Adrenal gland (tissue), 5 donors: ENCODE results near the gene PRKCH.

Experiments
- POLR2A ChIP-seq, 2 donors: fragments of 450-650 bp; IDR thresholded peaks; one replicate each; pipeline ENCODE4 v1.6.1; 2017; ENCODE audit warnings: antibody characterized with exemption in 2 of 2, mild to moderate bottlenecking in 2 of 2, moderate library complexity in 1 of 2
- TF ChIP-seq, protein P1 (sequence below), 6 experiments: fragments of 450-650 bp in 4 of 6; fragments of 200-600 bp in 2 of 6; sonication (generic) in 1 of 6; IDR thresholded peaks; 1 replicate in 5 of 6; 2 replicates in 1 of 6; pipeline versions ENCODE4 v1.5.1 to v1.8.0; 2016 to 2021; ENCODE audit warnings: antibody characterized with exemption in 6 of 6, mild to moderate bottlenecking in 2 of 6, moderate library complexity in 1 of 6
- donor health status: DM: no; HTN: no; CAD: no.

DNA sequence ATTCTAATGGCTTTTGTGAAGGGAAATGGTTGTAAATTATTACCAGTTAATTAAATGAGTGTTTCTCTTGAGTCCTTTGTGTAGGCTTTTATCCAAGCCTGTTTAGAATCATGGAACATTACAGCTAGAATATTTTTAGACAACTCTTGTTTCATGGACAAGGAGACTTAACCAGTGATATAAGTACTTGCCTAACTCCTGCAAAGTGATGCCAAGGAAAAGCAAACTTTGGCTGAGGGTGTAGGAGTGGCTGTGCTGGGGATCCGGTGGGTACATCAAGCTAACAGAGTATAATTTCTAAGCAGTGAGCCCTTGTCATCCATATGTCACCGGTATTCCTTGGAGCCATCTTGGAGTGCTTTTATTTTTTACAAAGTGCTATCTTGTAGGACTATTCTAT is 61.5 kb downstream of the PRKCH start:
- no peak for TF ChIP-seq POLR2A (IDR thresholded peaks at IDR 0.05)
- TF ChIP-seq, protein P1, sequence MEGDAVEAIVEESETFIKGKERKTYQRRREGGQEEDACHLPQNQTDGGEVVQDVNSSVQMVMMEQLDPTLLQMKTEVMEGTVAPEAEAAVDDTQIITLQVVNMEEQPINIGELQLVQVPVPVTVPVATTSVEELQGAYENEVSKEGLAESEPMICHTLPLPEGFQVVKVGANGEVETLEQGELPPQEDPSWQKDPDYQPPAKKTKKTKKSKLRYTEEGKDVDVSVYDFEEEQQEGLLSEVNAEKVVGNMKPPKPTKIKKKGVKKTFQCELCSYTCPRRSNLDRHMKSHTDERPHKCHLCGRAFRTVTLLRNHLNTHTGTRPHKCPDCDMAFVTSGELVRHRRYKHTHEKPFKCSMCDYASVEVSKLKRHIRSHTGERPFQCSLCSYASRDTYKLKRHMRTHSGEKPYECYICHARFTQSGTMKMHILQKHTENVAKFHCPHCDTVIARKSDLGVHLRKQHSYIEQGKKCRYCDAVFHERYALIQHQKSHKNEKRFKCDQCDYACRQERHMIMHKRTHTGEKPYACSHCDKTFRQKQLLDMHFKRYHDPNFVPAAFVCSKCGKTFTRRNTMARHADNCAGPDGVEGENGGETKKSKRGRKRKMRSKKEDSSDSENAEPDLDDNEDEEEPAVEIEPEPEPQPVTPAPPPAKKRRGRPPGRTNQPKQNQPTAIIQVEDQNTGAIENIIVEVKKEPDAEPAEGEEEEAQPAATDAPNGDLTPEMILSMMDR (IDR thresholded peaks at IDR 0.05) = no peak
